Testis (tissue), 2 donors: ENCODE results near the gene VKORC1.
"Not testable (repeated sequence)": the region's sequence is repeated elsewhere in the genome, so short reads cannot be mapped to it uniquely, and the experiment has no call there.

ENCODE experiments used
- POLR2A ChIP-seq: fragments of 450-650 bp; IDR thresholded peaks from one replicate; pipeline ENCODE4 v1.6.1; 2017; ENCODE audit warnings: antibody characterized with exemption, mild to moderate bottlenecking, moderate library complexity
- TF ChIP-seq, protein P1 (sequence below), 3 experiments: fragments of 450-650 bp in 2 of 3; fragments of 200-600 bp in 1 of 3; sonication (generic) in 1 of 3; IDR thresholded peaks; one replicate each; pipeline ENCODE4 v1.5.1; 2016 to 2019; ENCODE audit warnings: antibody characterized with exemption in 3 of 3, mild to moderate bottlenecking in 2 of 3, moderate library complexity in 1 of 3

DNA sequence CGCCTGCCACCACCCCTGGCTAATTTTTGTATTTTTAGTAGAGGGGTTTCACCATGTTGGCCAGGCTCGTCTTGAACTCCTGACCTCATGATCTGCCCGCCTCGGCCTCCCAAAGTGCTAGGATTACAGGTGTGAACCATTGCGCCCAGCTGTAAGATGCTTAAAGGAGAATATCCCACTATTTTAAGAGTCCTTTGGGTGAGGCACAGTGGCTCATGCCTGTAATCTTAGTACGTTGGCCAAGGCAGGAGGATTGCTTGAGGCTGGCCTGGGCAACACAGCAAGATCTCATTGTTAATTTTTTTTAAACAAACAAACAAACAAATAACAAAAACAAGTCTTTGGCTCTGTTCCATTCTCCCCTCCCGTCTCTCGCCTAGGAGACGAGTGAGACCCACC lies 46.5 kb upstream of the VKORC1 start:
- TF ChIP-seq, protein P1, sequence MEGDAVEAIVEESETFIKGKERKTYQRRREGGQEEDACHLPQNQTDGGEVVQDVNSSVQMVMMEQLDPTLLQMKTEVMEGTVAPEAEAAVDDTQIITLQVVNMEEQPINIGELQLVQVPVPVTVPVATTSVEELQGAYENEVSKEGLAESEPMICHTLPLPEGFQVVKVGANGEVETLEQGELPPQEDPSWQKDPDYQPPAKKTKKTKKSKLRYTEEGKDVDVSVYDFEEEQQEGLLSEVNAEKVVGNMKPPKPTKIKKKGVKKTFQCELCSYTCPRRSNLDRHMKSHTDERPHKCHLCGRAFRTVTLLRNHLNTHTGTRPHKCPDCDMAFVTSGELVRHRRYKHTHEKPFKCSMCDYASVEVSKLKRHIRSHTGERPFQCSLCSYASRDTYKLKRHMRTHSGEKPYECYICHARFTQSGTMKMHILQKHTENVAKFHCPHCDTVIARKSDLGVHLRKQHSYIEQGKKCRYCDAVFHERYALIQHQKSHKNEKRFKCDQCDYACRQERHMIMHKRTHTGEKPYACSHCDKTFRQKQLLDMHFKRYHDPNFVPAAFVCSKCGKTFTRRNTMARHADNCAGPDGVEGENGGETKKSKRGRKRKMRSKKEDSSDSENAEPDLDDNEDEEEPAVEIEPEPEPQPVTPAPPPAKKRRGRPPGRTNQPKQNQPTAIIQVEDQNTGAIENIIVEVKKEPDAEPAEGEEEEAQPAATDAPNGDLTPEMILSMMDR (IDR thresholded peaks at IDR 0.05), result not testable (repeated sequence)
- not testable (repeated sequence) for TF ChIP-seq POLR2A
